Activated CD4-positive, alpha-beta T cell treated with anti-CD3 and anti-CD28 coated beads for 36 hours (primary cell): ENCODE measurements around the gene TULP3. TPM values are rescaled to one million over a fixed set of nuclear protein-coding genes. Genes with fewer than 3 reads are reported as not detected.
"Not testable (repeated sequence)": the region's sequence is repeated elsewhere in the genome, so short reads cannot be mapped to it uniquely, and the experiment has no call there.

Experiments used
- ATAC-seq: fragments of 200-7000 bp; cut with Tn5 transposase; one replicate; pipeline ENCODE4 v1.10.0; 2021; ENCODE audit warnings: mild to moderate bottlenecking, moderate library complexity
- CTCF ChIA-PET: fragments of 350-600 bp; sonication (Branson Sonifier 250); formaldehyde crosslinking; loops from one replicate; lab custom pipeline; 2021; ENCODE audit warnings: antibody characterized with exemption; lab: Charles Lee
- POLR2A ChIA-PET: fragments of 350-600 bp; sonication (Branson Sonifier 250); formaldehyde crosslinking; loops from one replicate; lab custom pipeline; 2021; ENCODE audit warnings: antibody characterized with exemption, inconsistent platforms; lab: Charles Lee
- DNase-seq: peaks from one replicate; pipeline ENCODE4 v3.0.0-alpha.2; 2020
- H3K27ac Mint-ChIP-seq: one replicate; pipeline ENCODE4 v1.8.0; 2021; ENCODE audit warnings: mixed read lengths
- H3K27me3 Mint-ChIP-seq: one replicate; pipeline ENCODE4 v1.8.0; 2021; ENCODE audit warnings: mixed read lengths
- H3K36me3 Mint-ChIP-seq: one replicate; pipeline ENCODE4 v1.8.0; 2021; ENCODE audit warnings: low read depth, mixed read lengths
- H3K4me1 Mint-ChIP-seq: one replicate; pipeline ENCODE4 v1.8.0; 2021; ENCODE audit warnings: mixed read lengths
- H3K4me3 Mint-ChIP-seq: one replicate; pipeline ENCODE4 v1.8.0; 2021; ENCODE audit warnings: mild to moderate bottlenecking, moderate library complexity, mixed read lengths
- H3K9me3 Mint-ChIP-seq: one replicate; pipeline ENCODE4 v1.8.0; 2021; ENCODE audit warnings: low read depth, mixed read lengths
- intact Hi-C, 2 experiments: fragments of 100-400 bp; cut with DNase I in 1 of 2; cut with micrococcal nuclease in 1 of 2; formaldehyde crosslinking; loops; one replicate each; pipeline versions ENCODE4 v1.14.2 to v1.15.1; 2022 to 2024; cut with DNase I, micrococcal nuclease
- total RNA-seq, 2 experiments: library from RNA; stranded (reverse); gene quantifications; one replicate each; pipeline ENCODE4 v1.2.3, GENCODE V29; 2021

Gene TULP3
- total RNA-seq, 2 experiments from 2014 or later: 5.9 to 7.3 TPM

DNA sequence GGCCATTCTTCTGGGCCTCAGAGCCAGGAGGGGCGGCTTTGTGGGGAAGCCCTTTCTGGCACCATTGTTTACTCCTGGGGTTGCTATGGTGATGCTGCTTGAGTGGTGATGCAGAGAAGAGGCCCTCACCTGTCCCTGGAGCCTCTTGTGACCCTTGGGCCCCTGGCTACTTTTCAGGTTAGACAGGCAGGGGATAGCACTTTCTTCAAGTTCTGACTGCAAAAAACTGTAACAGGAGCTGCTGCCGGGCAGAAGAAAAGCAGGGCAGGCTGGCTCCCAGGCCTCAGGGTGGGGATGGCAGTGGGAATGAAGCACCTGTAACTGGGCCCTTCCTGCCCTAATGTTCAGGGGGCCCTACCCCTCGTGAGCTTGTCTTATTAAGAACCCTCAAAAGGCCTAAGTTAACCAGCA lies 33.7 kb upstream of the TULP3 start, which contains the start of gene TEX52:
TSS of gene TEX52 (minus strand) at position 19 of the 411 bp plus-strand sequence. CDS start at position 6, 13 bp downstream.
- Mint-ChIP-seq H3K27ac (no peak within 1 kb of the TSS), H3K4me1 (peaks cover 3% of the 10 kb centered on the region), H3K36me3 (peaks cover 29% of the 10 kb centered on the region), H3K4me3 (no peak within 1 kb of the TSS), H3K27me3 (no peaks in the 10 kb centered on the region), H3K9me3 (no peaks in the 10 kb centered on the region)
- ChIA-PET CTCF (interaction anchor here (0.6 to 1.2 kb wide), 4 partner anchors 9 to 573 kb away, joined by 3 to 4 read pairs (median 4); no protein-coding TSS in a partner anchor), POLR2A (no interaction called here)
- DNase-seq (no peak), ATAC-seq (peak; percentile 20)
- intact Hi-C loops: no loop called here

DNA sequence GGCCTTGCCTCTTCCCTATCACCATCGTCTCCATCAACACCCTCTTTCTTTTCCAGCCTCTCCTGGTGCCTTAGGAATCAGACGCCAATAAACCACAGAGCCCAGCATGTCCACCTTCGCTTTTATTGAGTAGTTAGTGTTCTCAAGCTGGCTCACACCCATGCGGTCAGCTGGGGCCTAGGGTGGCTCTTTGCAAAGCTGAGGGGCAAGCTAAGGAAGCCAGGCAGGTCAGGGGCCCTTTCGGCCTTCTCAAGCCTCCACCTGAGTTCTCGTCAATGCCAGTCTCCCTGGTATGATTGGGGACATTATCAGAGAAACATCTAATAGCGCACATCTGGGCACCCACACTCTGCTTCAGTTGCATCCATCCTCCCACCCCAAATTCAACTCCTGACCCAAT lies 33.1 kb upstream of the TULP3 start:
- peaks cover 3% of the 10 kb centered on the region for H3K4me1 Mint-ChIP-seq
- no peak for DNase-seq
- no peaks in the 10 kb centered on the region for H3K27me3 Mint-ChIP-seq
- POLR2A ChIA-PET: no interaction called here
- intact Hi-C loops: no loop called here
- ATAC-seq: no peak
- no peaks in the 10 kb centered on the region for H3K9me3 Mint-ChIP-seq
- H3K36me3 Mint-ChIP-seq: peaks cover 31% of the 10 kb centered on the region
- CTCF ChIA-PET: interaction anchor here (0.6 to 1.0 kb wide), 2 partner anchors 185 to 574 kb away, joined by 3 to 4 read pairs; no protein-coding TSS in a partner anchor
- H3K4me3 Mint-ChIP-seq: no peak overlapping the region
- H3K27ac Mint-ChIP-seq: no peak overlapping the region

DNA sequence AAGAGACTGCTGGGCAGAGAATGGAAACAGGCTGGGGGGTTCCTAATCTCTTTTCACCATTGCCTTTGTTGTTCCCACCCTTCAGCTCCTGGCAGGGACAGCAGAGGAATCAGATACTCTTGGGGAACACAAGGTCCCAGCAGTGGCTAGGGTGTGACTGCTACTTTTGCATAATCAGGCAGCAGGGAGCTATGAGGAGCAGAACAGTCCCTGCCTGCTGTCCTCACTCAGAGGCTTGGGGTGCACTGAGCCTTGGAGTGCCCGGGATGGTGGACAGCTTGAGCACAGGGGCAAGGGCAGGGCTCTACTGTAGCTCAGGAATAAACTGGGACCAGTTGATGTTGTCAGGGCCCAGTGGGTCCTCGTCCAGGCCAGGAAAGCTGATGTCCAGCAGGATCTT lies 32.4 kb upstream of the TULP3 start:
- Mint-ChIP-seq H3K4me3 (no peak overlapping the region), H3K4me1 (peaks cover 3% of the 10 kb centered on the region), H3K27ac (no peak overlapping the region), H3K36me3 (peaks cover 37% of the 10 kb centered on the region), H3K9me3 (no peaks in the 10 kb centered on the region), H3K27me3 (no peaks in the 10 kb centered on the region)
- intact Hi-C loops: no loop called here
- no peak for ATAC-seq
- no peak for DNase-seq
- CTCF ChIA-PET: interaction anchor here (0.7 to 1.3 kb wide), 4 partner anchors 15 to 185 kb away, joined by 3 to 4 read pairs (median 3); no protein-coding TSS in a partner anchor
- POLR2A ChIA-PET: no interaction called here

DNA sequence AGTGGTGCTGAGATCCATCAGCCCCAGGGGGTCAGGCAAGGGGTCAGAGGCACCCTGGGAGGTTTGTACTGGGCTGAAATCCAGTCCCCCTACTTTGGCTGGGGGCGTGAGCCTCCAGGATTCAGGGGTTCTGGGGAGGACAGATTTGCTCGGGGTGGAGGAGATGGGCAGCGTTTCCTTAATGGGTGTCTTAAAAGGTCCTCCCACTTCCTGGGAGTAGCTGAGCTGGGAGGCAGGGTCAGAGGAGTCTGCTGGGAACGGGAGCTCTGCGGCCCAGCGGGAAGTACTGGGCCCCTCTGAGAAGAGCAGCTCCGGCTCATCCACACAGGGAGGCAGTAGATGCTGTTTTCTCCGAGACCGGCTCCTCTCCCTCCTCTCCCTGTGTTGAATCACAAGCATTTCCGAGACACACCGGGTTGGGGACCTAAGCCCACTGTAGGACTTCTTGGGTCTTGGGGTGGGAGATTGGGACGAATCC lies 31.7 kb upstream of the TULP3 start:
- ChIA-PET CTCF (interaction anchor here (0.7 to 1.3 kb wide), 3 partner anchors 16 to 19 kb away, joined by 3 to 4 read pairs (median 3); no protein-coding TSS in a partner anchor), POLR2A (no interaction called here)
- no peak for DNase-seq
- intact Hi-C loops: no loop called here
- Mint-ChIP-seq H3K4me1 (no peaks in the 10 kb centered on the region), H3K4me3 (no peak overlapping the region), H3K27ac (no peak overlapping the region), H3K36me3 (peaks cover 41% of the 10 kb centered on the region), H3K27me3 (no peaks in the 10 kb centered on the region), H3K9me3 (no peaks in the 10 kb centered on the region)
- no peak for ATAC-seq

DNA sequence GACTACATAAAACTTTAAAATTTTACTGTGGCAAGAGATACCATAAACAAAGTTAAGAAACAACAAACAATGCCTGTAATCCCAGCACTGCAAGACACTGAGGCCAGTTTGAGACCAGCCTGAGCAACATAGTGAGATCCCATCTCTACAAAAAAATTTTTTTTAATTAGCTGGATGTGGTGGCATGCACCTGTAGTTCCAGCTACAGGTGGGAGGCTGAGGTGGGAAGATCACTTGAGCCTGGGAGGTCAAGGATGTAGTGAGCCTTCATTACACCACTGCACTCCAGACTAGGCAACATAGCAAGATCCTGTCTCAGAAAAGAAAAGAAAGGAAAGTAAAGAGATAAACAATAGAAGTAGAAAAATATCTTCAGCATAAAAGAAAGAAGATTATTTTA lies 30.5 kb upstream of the TULP3 start:
- H3K4me3 Mint-ChIP-seq: no peak overlapping the region
- H3K27ac Mint-ChIP-seq: no peak overlapping the region
- DNase-seq: no peak
- peaks cover 53% of the 10 kb centered on the region for H3K36me3 Mint-ChIP-seq
- H3K4me1 Mint-ChIP-seq: no peaks in the 10 kb centered on the region
- CTCF ChIA-PET: no interaction called here
- H3K27me3 Mint-ChIP-seq: no peaks in the 10 kb centered on the region
- H3K9me3 Mint-ChIP-seq: no peaks in the 10 kb centered on the region
- POLR2A ChIA-PET: no interaction called here
- intact Hi-C loops: no loop called here
- no peak for ATAC-seq

DNA sequence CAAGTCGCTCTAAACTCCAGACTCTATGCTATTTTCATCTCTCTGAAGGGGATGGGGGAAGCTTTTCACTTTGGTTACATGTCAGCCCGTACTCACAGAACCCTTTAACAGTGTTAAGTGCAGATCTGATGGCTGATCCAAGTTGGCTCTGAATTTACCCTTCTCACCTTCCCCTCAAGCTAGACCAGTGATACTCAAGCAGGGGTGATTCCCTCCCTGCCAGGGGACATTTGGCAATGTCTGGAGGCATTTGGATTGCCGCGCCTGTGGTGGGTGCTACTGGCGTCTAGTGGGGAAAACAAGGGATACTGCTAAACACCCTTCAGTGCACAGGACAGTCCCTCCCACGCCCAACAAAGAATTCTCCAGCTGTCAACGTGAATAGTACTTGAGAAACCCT lies 27.8 kb upstream of the TULP3 start:
- CTCF ChIA-PET: interaction anchor here (1.4 to 2.9 kb wide), 3 partner anchors 9 to 17 kb away, joined by 4 to 14 read pairs (median 6); no protein-coding TSS in a partner anchor
- no peak for ATAC-seq
- Mint-ChIP-seq H3K4me1 (peaks cover 2% of the 10 kb centered on the region), H3K36me3 (peaks cover 73% of the 10 kb centered on the region), H3K4me3 (no peak overlapping the region), H3K27me3 (no peaks in the 10 kb centered on the region), H3K9me3 (no peaks in the 10 kb centered on the region), H3K27ac (no peak overlapping the region)
- intact Hi-C loops: no loop called here
- POLR2A ChIA-PET: no interaction called here
- no peak for DNase-seq

DNA sequence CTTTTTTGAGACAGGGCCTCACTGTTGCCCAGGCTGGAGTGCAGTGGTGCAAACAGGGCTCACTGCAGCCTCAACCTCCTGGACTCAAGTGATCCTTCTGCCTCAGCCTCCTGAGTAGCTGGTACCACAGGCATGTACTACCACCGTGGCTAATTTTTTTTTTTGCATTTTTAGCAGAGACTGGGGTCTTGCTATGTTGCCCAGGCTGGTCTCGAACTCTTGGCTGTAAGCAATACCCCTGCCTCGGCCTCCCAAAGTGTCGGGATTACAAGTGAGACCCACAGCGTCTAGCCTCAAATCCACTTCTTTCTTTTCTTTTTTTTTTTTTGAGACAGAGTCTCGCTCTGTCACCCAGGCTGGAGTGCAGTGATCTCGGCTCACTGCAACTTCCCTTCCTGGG lies 27.3 kb upstream of the TULP3 start:
- H3K27me3 Mint-ChIP-seq: not testable (repeated sequence)
- peaks cover 76% of the 10 kb centered on the region for H3K36me3 Mint-ChIP-seq

DNA sequence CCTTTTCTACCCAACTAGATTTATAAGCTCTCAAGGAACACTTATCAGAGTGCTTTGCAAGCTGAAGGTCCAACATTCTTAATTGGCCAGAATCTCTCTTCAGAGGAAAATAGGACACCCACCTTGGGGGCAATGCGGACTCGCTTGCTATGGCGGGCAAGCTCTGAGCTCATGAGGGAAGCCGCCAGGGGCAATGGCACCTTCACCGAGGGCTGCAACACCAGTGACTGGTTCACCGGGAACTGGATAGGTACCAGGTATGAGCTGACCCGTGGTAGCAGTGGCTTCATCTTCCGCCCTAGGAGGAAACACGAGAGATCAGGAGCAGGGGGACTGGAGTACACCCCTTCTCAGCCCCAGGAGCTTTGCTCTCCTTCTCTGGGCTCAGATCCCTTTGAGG lies 26.5 kb upstream of the TULP3 start:
- Mint-ChIP-seq H3K27ac (no peak overlapping the region), H3K4me1 (peaks cover 13% of the 10 kb centered on the region), H3K27me3 (no peaks in the 10 kb centered on the region), H3K9me3 (no peaks in the 10 kb centered on the region), H3K4me3 (no peak overlapping the region), H3K36me3 (peaks cover 80% of the 10 kb centered on the region)
- intact Hi-C loops: no loop called here
- ATAC-seq (no peak), DNase-seq (no peak)
- POLR2A ChIA-PET: no interaction called here
- CTCF ChIA-PET: interaction anchor here (0.6 to 2.9 kb wide), 5 partner anchors 10 to 85 kb away, joined by 3 to 14 read pairs (median 3); no protein-coding TSS in a partner anchor

More for the DNA sequence above, 27.3 kb upstream of the TULP3 start:
- ATAC-seq, H3K4me3 Mint-ChIP-seq, H3K4me1 Mint-ChIP-seq, intact Hi-C loops, POLR2A ChIA-PET, DNase-seq, H3K27ac Mint-ChIP-seq, H3K9me3 Mint-ChIP-seq: not testable (repeated sequence)
- CTCF ChIA-PET: interaction anchor here (1.7 to 2.9 kb wide), 2 partner anchors 9 to 18 kb away, joined by 4 to 14 read pairs; no protein-coding TSS in a partner anchor

DNA sequence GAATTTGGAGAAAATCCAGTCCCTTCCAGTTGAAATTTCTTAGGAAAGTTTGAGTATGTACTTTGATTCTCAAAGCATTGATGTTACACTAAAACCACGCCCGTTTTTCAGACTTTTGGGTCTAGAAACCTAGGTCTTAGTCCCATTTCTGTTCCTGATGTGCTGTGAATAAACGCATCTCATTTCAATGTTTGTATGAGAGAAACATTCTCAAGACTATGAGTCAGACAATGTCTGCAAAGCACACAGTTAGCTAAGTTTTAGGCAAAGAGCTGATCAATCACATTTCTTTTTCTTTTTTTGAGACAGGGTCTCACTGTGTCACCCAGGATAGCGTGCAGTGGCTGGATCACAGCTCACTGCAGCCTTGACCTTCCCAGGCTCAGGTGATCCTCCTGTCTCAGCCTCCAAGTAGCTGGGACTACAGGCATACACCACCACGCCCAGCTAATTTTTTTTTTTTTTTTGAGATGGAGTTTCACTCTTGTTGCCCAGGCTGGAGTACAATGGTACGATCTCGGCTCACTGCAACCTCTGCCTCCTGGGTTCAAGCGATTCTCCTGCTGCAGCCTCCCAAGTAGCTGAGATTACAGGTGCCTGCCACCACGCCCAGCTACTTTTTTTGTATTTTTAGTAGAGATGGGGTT lies 21.6 kb upstream of the TULP3 start:
- not testable (repeated sequence) for ATAC-seq, H3K4me3 Mint-ChIP-seq, H3K9me3 Mint-ChIP-seq, DNase-seq, H3K27me3 Mint-ChIP-seq
- Mint-ChIP-seq H3K4me1 (peaks cover 13% of the 10 kb centered on the region), H3K36me3 (peaks cover 64% of the 10 kb centered on the region), H3K27ac (peak overlapping the region; percentile 85)
- intact Hi-C loops: loop anchor here in 1 of 2 experiments (1.0 to 2.0 kb wide), 3 partner anchors 8 to 56 kb away; partner anchors contain the start of genes FOXM1, ITFG2, RHNO1 and TULP3
- ChIA-PET CTCF (interaction anchor here (0.7 to 1.2 kb wide), 2 partner anchors 11 to 34 kb away, joined by 4 to 5 read pairs; no protein-coding TSS in a partner anchor), POLR2A (interaction anchor here (1.7 kb wide), 1 partner anchor 8 kb away, joined by 10 read pairs; the partner anchor contains the start of genes FOXM1 and RHNO1)

DNA sequence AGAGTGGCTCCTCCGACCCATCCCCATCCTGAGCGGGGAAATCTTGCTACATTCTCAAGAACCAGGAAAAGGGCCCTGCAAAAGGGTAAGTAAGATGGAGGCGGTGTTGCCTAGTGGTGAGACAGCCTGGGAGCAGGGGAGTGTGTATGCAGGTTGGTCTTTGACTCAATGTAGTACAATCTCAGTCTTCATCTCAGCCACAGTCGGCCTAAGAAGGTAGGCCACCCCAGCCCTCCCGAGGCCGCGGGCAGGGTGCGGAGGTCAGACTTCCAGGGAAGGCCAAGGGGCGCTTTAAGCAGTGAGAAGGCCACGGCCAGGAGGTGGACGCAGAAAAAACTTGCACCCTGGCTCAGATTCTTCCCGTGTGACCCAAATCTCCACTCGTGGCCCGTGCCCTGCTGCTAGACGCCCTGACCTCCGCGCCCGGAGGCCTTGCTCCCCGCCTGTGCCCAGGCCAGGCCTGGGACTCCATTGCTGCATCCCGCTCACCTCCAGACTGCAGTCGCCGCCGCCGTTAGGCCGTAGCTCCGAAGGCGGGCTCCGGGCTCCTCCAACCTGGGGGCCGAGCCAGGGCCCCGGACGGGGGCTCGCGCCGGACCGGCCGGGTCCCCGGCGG lies 14.2 kb upstream of the TULP3 start:
- H3K27me3 Mint-ChIP-seq: no peaks in the 10 kb centered on the region
- peaks cover 28% of the 10 kb centered on the region for H3K4me1 Mint-ChIP-seq
- ChIA-PET CTCF (interaction anchor here (0.7 to 2.3 kb wide), 5 partner anchors 8 to 22 kb away, joined by 3 to 8 read pairs (median 5); partner anchors contain the start of gene TULP3), POLR2A (interaction anchor here (0.6 to 2.7 kb wide), 6 partner anchors 8 to 81 kb away, joined by 3 to 10 read pairs (median 4); partner anchors contain the start of genes FKBP4 and TULP3)
- H3K9me3 Mint-ChIP-seq: no peaks in the 10 kb centered on the region
- peaks cover 46% of the 10 kb centered on the region for H3K36me3 Mint-ChIP-seq
- ATAC-seq: peak; percentile 63
- peak; percentile 59 for DNase-seq
- peak overlapping the region; percentile 99 for H3K4me3 Mint-ChIP-seq
- H3K27ac Mint-ChIP-seq: peak overlapping the region; percentile 95
- intact Hi-C loops: loop anchor here (1.0 to 10.0 kb wide), 10 partner anchors 8 to 996 kb away; partner anchors contain the start of genes ITFG2 (in 2 of the 2), TULP3 (in 2 of the 2), DCP1B (in 1 of the 2) and PARP11 (in 1 of the 2)
